Measurements from ENCODE around the gene UMPS. TPM values are rescaled to one million over a fixed set of nuclear protein-coding genes. Genes with fewer than 3 reads are reported as not detected.

UMPS gene
- total RNA-seq, 1 experiment from 2014 or later, result 46.0 TPM

GRCh38 chr3:124745756-124746155 lies 15.5 kb downstream of the UMPS start:
- intact Hi-C loops (cut with micrococcal nuclease; ENCODE audit: unreplicated experiment), result no loop called here
- H3K27me3 ChIP-seq (ENCODE audit: control insufficient read depth, insufficient read depth, low read length), result no peaks in the 10 kb centered on the region
- ATAC-seq (no peak), DNase-seq (ENCODE audit: low read depth, low spot score) (no peak)
- H3K9me3 ChIP-seq (ENCODE audit: control insufficient read depth, insufficient read depth, low read depth, low read length), result no peaks in the 10 kb centered on the region
- BruUV-seq (replicated peaks), result no TSS peak
- H3K4me3 ChIP-seq (ENCODE audit: low read depth in 2 of 2, low read length in 2 of 2), result no peak overlapping the region
- in situ Hi-C loops (cut with HindIII; ENCODE audit: low pct_unique_long_range_greater_than_20kb, low sequenced_read_pairs), result no loop called here
- ChIA-PET POLR2A (no interaction called here), CTCF (no interaction called here)
- H3K4me1 ChIP-seq (ENCODE audit: control insufficient read depth, insufficient read depth, low read length), result no peaks in the 10 kb centered on the region
- peaks cover 12% of the 10 kb centered on the region; the same call in 1 of the 2 replicates for H3K36me3 ChIP-seq (ENCODE audit: control insufficient read depth, insufficient read depth, low read length)
- no peak for TF ChIP-seq REST (IDR thresholded peaks at IDR 0.05; ENCODE audit: insufficient read depth in 1 of 2, low read depth in 2 of 2, low read length in 1 of 2)
- TF ChIP-seq, protein P1, sequence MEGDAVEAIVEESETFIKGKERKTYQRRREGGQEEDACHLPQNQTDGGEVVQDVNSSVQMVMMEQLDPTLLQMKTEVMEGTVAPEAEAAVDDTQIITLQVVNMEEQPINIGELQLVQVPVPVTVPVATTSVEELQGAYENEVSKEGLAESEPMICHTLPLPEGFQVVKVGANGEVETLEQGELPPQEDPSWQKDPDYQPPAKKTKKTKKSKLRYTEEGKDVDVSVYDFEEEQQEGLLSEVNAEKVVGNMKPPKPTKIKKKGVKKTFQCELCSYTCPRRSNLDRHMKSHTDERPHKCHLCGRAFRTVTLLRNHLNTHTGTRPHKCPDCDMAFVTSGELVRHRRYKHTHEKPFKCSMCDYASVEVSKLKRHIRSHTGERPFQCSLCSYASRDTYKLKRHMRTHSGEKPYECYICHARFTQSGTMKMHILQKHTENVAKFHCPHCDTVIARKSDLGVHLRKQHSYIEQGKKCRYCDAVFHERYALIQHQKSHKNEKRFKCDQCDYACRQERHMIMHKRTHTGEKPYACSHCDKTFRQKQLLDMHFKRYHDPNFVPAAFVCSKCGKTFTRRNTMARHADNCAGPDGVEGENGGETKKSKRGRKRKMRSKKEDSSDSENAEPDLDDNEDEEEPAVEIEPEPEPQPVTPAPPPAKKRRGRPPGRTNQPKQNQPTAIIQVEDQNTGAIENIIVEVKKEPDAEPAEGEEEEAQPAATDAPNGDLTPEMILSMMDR (IDR thresholded peaks at IDR 0.05), result no peak
- no peak overlapping the region for H3K27ac ChIP-seq (ENCODE audit: low read length)

DNA sequence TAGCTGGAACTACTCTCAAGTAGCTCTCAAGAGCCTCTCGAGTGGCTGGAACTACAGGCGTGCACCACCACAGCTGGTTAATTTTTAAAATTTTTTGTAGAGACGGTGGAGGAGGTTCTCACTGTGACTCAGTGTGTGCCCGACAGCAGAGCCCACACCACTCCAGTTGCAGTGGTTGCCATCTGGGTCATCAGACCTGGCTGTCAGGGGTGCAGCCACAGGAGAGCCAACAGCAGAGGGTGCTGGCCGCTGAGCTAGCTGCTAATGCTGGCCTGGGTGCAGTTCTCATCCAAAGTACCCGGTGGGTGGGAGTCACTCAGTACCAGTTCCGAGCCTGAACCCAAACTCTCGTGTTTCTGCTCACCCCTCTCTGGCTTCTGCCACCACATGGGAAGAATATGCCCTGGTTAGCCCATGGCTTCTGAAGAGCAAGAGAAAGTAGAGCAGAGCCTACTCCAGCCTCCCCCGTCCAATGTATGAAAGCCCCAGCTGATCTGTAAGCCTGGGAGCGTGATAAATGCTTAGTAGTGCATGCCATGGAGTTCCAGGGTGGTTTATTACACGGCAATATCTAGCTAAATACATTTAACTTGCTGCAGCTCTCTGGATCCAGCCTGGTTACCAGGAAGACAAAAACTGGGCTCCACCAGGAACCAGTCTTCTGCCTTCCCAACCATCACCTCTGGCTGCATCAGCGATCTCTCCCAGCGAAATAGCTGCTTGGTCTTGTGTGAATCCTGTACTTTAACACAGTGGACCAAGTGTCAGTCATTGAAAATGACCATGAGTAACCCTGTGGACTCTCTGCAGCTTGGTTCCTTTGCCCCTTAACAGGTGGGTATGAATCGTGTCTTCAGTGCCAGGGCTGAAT lies 17.1 kb downstream of the UMPS start:
- DNase-seq (ENCODE audit: low read depth, low spot score) (no peak), ATAC-seq (peak; percentile 55; the same call in 1 of the 2 replicates)
- ChIA-PET POLR2A (interaction anchor here (0.6 kb wide), 1 partner anchor 14 kb away, joined by 4 read pairs; no protein-coding TSS in a partner anchor), CTCF (no interaction called here)
- TF ChIP-seq TCF7L2 (IDR thresholded peaks at IDR 0.05; ENCODE audit: low read depth, low read length), result no peak
- no peak for TF ChIP-seq SIN3A (IDR thresholded peaks at IDR 0.05; ENCODE audit: borderline replicate concordance, insufficient read depth, low read depth, low read length)
- TF ChIP-seq REST (IDR thresholded peaks at IDR 0.05; ENCODE audit: insufficient read depth in 1 of 2, low read depth in 2 of 2, low read length in 1 of 2), result no peak
- TF ChIP-seq, protein P1 (IDR thresholded peaks at IDR 0.05), result no peak
- no peak for TF ChIP-seq POLR2AphosphoS5 (IDR thresholded peaks at IDR 0.05; ENCODE audit: low read depth, low read length)
- Histone ChIP-seq H3K27me3 (ENCODE audit: control insufficient read depth, insufficient read depth, low read length) (no peaks in the 10 kb centered on the region), H3K4me1 (ENCODE audit: control insufficient read depth, insufficient read depth, low read length) (no peaks in the 10 kb centered on the region), H3K4me3 (ENCODE audit: low read depth in 2 of 2, low read length in 2 of 2) (no peak overlapping the region), H3K27ac (ENCODE audit: low read length) (no peak overlapping the region), H3K36me3 (ENCODE audit: control insufficient read depth, insufficient read depth, low read length) (peaks cover 6% of the 10 kb centered on the region; the same call in 1 of the 2 replicates), H3K9me3 (ENCODE audit: control insufficient read depth, insufficient read depth, low read depth, low read length) (no peaks in the 10 kb centered on the region)
- intact Hi-C loops (cut with micrococcal nuclease; ENCODE audit: unreplicated experiment) (no loop called here), in situ Hi-C loops (cut with HindIII; ENCODE audit: low pct_unique_long_range_greater_than_20kb, low sequenced_read_pairs) (no loop called here)
- BruUV-seq (replicated peaks), result no TSS peak
